Neutrophil (primary cell): ENCODE data around the gene CCL3.

Experiments
- H3K27ac ChIP-seq: fragments of 200-600 bp; sonication (generic); 2 replicates; pipeline ENCODE4 v1.5.1; 2016; ENCODE audit warnings: mild to moderate bottlenecking, moderate library complexity
- H3K27me3 ChIP-seq: fragments of 200-600 bp; sonication (generic); 2 replicates; pipeline ENCODE4 v1.6.0; 2016; ENCODE audit warnings: mild to moderate bottlenecking
- H3K36me3 ChIP-seq: fragments of 200-600 bp; sonication (generic); 2 replicates; pipeline ENCODE4 v1.5.1; 2017
- H3K4me1 ChIP-seq, 2 experiments: fragments of 200-600 bp in 1 of 2; sonication (generic) in 1 of 2; 1 replicate in 1 of 2; 2 replicates in 1 of 2; pipeline versions ENCODE4 v1.5.1 to v1.6.1; 2013 to 2016; ENCODE audit warnings: low read depth in 1 of 2, low read length in 1 of 2, mild to moderate bottlenecking in 1 of 2, moderate library complexity in 1 of 2; ENCODE audit not compliant: control insufficient read depth in 1 of 2, insufficient read depth in 1 of 2
- H3K4me3 ChIP-seq, 2 experiments: fragments of 200-600 bp in 1 of 2; sonication (generic) in 1 of 2; 1 replicate in 1 of 2; 2 replicates in 1 of 2; pipeline ENCODE4 v1.5.1; 2013 to 2016; ENCODE audit warnings: low read depth in 1 of 2, low read length in 1 of 2, mild to moderate bottlenecking in 1 of 2, moderate library complexity in 1 of 2
- H3K9me3 ChIP-seq: fragments of 200-600 bp; sonication (generic); 2 replicates; pipeline ENCODE4 v1.5.1; 2016
- CTCF ChIP-seq: fragments of 200-600 bp; sonication (generic); IDR thresholded peaks from 2 replicates; pipeline ENCODE4 v1.5.1; 2016; ENCODE audit warnings: antibody characterized with exemption

CCL3 gene

GRCh38 chr17:36071751-36072150, 18.2 kb downstream of the CCL3 start:
- Histone ChIP-seq H3K27me3 (no peaks in the 10 kb centered on the region), H3K4me1 (peaks cover 10 to 11% of the 10 kb centered on the region in 2 experiments), H3K4me3 (no peak overlapping the region), H3K27ac (no peak overlapping the region), H3K36me3 (no peaks in the 10 kb centered on the region), H3K9me3 (no peaks in the 10 kb centered on the region)
- TF ChIP-seq CTCF = no peak

DNA sequence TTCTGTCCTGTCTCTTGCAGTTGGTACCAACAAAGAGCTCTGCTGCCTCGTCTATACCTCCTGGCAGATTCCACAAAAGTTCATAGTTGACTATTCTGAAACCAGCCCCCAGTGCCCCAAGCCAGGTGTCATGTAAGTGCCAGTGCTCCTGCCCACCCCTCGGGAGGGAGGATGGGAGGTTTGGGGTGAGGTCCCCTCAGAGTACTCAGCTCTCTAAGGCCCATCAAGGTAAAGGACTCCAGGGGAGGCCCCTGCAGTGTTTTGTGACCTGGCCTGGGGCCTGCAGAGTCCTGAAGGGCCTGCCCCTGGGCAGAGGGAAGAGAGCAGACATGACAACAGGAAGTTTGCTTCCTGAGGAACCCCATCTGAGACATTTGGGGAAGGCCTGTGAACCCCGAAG, 19.5 kb downstream of the CCL3 start:
- H3K27me3 ChIP-seq = no peaks in the 10 kb centered on the region
- no peaks in the 10 kb centered on the region for H3K36me3 ChIP-seq
- H3K27ac ChIP-seq = no peak overlapping the region
- no peak for TF ChIP-seq CTCF
- peaks cover 10 to 11% of the 10 kb centered on the region in 2 experiments for H3K4me1 ChIP-seq
- H3K9me3 ChIP-seq = no peaks in the 10 kb centered on the region
- no peak overlapping the region for H3K4me3 ChIP-seq

DNA sequence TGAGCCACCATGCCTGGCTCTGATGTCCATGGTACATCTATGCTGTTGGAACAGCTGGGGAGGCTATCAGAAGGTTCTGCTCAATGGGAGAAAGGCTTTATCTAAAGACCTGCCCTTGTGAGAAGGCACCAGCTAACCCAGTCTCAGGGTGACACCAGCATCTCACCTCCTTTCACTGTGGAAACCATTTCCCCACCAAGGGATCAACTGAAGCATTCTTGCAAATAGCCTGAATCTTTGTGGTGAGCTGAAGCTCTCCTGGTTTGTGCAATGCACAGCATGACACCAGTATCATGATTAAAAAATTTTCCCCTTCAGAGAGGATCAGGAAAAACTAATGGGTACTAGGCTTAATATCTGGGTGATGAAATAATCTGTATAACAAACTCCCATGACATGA, 20.8 kb downstream of the CCL3 start:
- Histone ChIP-seq H3K4me3 (no peak overlapping the region), H3K36me3 (no peaks in the 10 kb centered on the region), H3K4me1 (peaks cover 10 to 11% of the 10 kb centered on the region in 2 experiments), H3K27ac (no peak overlapping the region), H3K27me3 (no peaks in the 10 kb centered on the region), H3K9me3 (no peaks in the 10 kb centered on the region)
- TF ChIP-seq CTCF = no peak

GRCh38 chr17:36068524-36068923, 21.4 kb downstream of the CCL3 start:
- no peak overlapping the region for H3K27ac ChIP-seq
- no peak overlapping the region for H3K4me3 ChIP-seq
- H3K4me1 ChIP-seq = peaks cover 10 to 11% of the 10 kb centered on the region in 2 experiments
- no peaks in the 10 kb centered on the region for H3K27me3 ChIP-seq
- no peaks in the 10 kb centered on the region for H3K36me3 ChIP-seq
- TF ChIP-seq CTCF = no peak
- no peaks in the 10 kb centered on the region for H3K9me3 ChIP-seq

- Histone ChIP-seq H3K4me3 (no peak overlapping the region), H3K9me3 (no peaks in the 10 kb centered on the region), H3K27ac (no peak overlapping the region), H3K36me3 (no peaks in the 10 kb centered on the region), H3K4me1 (peaks cover 6 to 10% of the 10 kb centered on the region in 2 experiments), H3K27me3 (no peaks in the 10 kb centered on the region)
- TF ChIP-seq CTCF = no peak
These were observed 23.5 kb downstream of the CCL3 start for GRCh38 chr17:36066365-36066985.
